A673 (cell line): ENCODE results near the gene FAM83F. TPM values are rescaled to one million over a fixed set of nuclear protein-coding genes. Genes with fewer than 3 reads are reported as not detected.

Experiments used
- BruUV-seq: library from RNA; stranded (reverse); fragments of 400-500 nt; replicated peaks from 2 replicates; lab custom pipeline; 2021; lab: Mats Ljungman, UMichigan
- CTCF ChIA-PET: fragments of 300-600 bp; sonication (Branson Sonifier 250); formaldehyde crosslinking; loops from one replicate; lab custom pipeline; 2022; ENCODE audit warnings: antibody characterized with exemption; lab: Charles Lee
- POLR2A ChIA-PET: fragments of 300-600 bp; sonication (Branson Sonifier 250); formaldehyde crosslinking; loops from one replicate; lab custom pipeline; 2022; ENCODE audit warnings: antibody characterized with exemption; ENCODE audit not compliant: low non-redundant PET; lab: Charles Lee
- DNase-seq: peaks from one replicate; pipeline ENCODE4 v3.0.0-alpha.2; 2015; ENCODE audit warnings: low spot score
- H3K27ac ChIP-seq: fragments of 200-600 bp; sonication (generic); 2 replicates; pipeline ENCODE4 v1.5.1; 2016; ENCODE audit warnings: mixed run types, low read depth, mild to moderate bottlenecking, mixed read lengths, antibody characterized with exemption, low read length; ENCODE audit not compliant: poor library complexity, severe bottlenecking
- H3K27me3 ChIP-seq: fragments of 200-600 bp; sonication (generic); replicated peaks from 2 replicates; pipeline ENCODE4 v1.6.1; 2017; ENCODE audit warnings: mixed run types, low read depth, mild to moderate bottlenecking, mixed read lengths, antibody characterized with exemption, low read length; ENCODE audit not compliant: insufficient read depth, poor library complexity
- H3K36me3 ChIP-seq: fragments of 200-600 bp; sonication (generic); 2 replicates; pipeline ENCODE4 v1.6.1; 2016; ENCODE audit warnings: mixed run types, mild to moderate bottlenecking, mixed read lengths, antibody characterized with exemption, low read length; ENCODE audit not compliant: insufficient read depth, poor library complexity, severe bottlenecking
- H3K4me1 ChIP-seq: fragments of 200-600 bp; sonication (generic); 2 replicates; pipeline ENCODE4 v1.6.1; 2017; ENCODE audit warnings: mixed run types, mild to moderate bottlenecking, mixed read lengths, antibody characterized with exemption, low read length; ENCODE audit not compliant: insufficient read depth, poor library complexity, severe bottlenecking
- H3K4me3 ChIP-seq: fragments of 200-600 bp; sonication (generic); 2 replicates; pipeline ENCODE4 v1.5.1; 2016; ENCODE audit warnings: low read depth, mixed run types, mild to moderate bottlenecking, mixed read lengths, low read length; ENCODE audit not compliant: poor library complexity, severe bottlenecking
- H3K9me3 ChIP-seq: fragments of 200-600 bp; sonication (generic); 2 replicates; pipeline ENCODE4 v1.6.1; 2016; ENCODE audit warnings: mixed run types, low read depth, mild to moderate bottlenecking, mixed read lengths, antibody characterized with exemption, low read length; ENCODE audit not compliant: poor library complexity, severe bottlenecking
- EZH2 ChIP-seq: fragments of 200-600 bp; sonication (generic); IDR thresholded peaks from 2 replicates; pipeline ENCODE4 v1.6.1; 2017; ENCODE audit warnings: borderline replicate concordance, low read depth, mild to moderate bottlenecking, mixed read lengths, antibody characterized with exemption, low read length; ENCODE audit not compliant: poor library complexity, severe bottlenecking
- intact Hi-C: fragments of 100-400 bp; cut with micrococcal nuclease; formaldehyde crosslinking; loops from one replicate; pipeline ENCODE4 v1.10.0; 2022; ENCODE audit not compliant: unreplicated experiment
- total RNA-seq: library from RNA; stranded (reverse); gene quantifications from 2 replicates; pipeline ENCODE4 v1.2.3, GENCODE V29; 2021
- TF ChIP-seq, protein P1 (sequence below): fragments of 300-800, 200-600 bp; sonication (generic); conservative IDR thresholded peaks from 2 replicates; pipeline ENCODE4 v1.5.1; 2017; ENCODE audit warnings: low read depth, mild to moderate bottlenecking, antibody characterized with exemption, low read length, moderate library complexity, mixed read lengths

The FAM83F gene
- total RNA-seq, 1 experiment from 2014 or later: not detected

DNA sequence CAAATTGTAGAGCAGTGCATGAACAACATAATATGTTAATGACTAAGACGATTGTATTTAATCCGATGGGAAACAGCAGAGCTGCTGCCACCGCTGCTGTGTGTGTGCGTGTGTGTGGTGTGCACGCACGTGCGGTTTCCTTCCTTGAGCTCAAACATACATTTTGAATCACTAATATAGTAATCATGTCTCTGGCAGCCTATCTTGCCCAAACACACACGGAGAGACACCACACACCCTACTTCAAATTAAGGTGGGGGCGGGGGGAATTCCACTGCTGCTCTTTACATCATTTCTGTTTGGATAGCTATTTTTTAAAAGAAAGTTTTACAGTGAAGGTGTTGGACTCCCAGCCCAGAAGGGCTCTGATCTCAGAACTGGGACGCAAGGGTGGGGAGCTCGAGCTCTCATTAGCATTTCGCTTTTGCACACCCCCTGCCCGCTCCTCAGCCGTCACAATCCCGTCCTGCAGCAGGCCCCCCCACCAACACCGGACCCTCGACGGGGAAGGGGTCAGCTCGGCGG, 651 bp upstream of the FAM83F start:
- Histone ChIP-seq H3K36me3 (no peaks in the 10 kb centered on the region), H3K27ac (no peak overlapping the region), H3K4me1 (no peaks in the 10 kb centered on the region), H3K27me3 (no peaks in the 10 kb centered on the region), H3K4me3 (no peak overlapping the region), H3K9me3 (no peaks in the 10 kb centered on the region)
- intact Hi-C loops: no loop called here
- ChIA-PET CTCF (no interaction called here), POLR2A (interaction anchor here (0.6 kb wide), 1 partner anchor 445 kb away, joined by 5 read pairs; no protein-coding TSS in a partner anchor)
- no TSS peak for BruUV-seq
- DNase-seq: no peak
- no peak for TF ChIP-seq EZH2
- TF ChIP-seq, protein P1, sequence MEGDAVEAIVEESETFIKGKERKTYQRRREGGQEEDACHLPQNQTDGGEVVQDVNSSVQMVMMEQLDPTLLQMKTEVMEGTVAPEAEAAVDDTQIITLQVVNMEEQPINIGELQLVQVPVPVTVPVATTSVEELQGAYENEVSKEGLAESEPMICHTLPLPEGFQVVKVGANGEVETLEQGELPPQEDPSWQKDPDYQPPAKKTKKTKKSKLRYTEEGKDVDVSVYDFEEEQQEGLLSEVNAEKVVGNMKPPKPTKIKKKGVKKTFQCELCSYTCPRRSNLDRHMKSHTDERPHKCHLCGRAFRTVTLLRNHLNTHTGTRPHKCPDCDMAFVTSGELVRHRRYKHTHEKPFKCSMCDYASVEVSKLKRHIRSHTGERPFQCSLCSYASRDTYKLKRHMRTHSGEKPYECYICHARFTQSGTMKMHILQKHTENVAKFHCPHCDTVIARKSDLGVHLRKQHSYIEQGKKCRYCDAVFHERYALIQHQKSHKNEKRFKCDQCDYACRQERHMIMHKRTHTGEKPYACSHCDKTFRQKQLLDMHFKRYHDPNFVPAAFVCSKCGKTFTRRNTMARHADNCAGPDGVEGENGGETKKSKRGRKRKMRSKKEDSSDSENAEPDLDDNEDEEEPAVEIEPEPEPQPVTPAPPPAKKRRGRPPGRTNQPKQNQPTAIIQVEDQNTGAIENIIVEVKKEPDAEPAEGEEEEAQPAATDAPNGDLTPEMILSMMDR: no peak

DNA sequence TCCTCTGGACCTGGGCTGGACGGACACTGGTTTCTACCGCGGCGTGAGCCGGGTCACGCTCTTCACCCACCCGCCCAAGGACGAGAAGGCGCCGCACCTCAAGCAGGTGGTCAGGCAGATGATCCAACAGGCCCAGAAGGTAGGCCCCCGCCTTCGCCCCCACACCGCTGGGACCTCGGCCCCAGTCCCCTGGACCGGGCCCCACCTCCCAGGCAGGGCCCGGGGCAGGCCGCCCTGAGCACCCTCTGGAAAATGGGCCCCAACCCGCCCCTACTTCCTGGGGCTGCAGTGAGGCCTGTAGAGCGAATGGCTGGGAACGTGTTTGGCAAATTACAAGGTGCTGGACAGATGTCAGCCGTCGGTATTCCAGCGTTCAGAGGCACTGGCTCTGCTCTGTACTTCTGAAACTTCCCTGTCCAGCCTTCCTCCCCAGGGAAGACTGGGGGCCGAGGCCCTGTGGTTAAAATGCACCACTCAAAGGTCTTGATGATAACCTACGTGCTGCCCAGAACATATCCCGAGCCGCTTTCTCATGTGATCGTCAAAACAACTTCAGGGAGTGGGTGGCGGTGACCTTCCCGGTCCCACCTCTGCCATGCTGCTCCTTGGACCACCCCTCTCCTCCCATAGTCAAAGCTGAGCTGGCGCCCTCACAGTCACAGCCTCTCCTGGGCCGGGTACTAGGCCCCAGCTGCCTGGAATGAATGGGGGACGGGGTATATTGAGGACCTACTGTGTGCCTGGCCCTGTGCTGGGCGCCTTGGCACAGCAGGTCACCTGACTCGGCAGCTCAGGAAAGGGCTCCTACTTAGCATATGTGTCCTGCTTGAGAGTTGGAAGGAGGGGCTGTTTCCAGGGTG, 869 bp downstream of the FAM83F start:
- Histone ChIP-seq H3K27me3 (no peaks in the 10 kb centered on the region), H3K9me3 (no peaks in the 10 kb centered on the region), H3K4me1 (no peaks in the 10 kb centered on the region), H3K27ac (no peak overlapping the region), H3K36me3 (no peaks in the 10 kb centered on the region), H3K4me3 (no peak overlapping the region)
- no TSS peak for BruUV-seq
- CTCF ChIA-PET: no interaction called here
- intact Hi-C loops: no loop called here
- TF ChIP-seq, protein P1: no peak
- TF ChIP-seq EZH2: no peak
- DNase-seq: no peak
- POLR2A ChIA-PET: interaction anchor here (0.6 kb wide), 1 partner anchor 8 kb away, joined by 3 read pairs; no protein-coding TSS in a partner anchor

DNA sequence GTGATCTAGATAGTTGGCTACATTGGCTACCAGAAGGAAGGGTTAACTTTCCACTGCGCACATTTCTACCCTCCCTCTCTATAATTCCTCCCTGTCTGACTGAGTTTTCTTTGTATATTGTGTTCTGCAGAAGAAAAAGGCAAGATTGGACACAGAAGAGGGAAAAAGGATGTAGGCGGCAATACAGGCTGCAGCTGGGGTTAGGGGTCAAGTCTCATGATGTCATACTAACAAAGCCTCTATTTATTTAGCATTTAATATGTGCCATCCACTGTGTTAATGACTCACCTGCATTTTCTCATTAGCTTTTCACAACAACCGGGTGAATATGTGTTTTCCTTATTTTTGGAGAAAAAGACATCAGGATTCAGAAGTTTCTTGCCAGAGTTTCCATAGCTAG, 2.0 kb downstream of the FAM83F start:
- BruUV-seq: no TSS peak
- DNase-seq: no peak

More for the DNA sequence above, 2.0 kb downstream of the FAM83F start:
- H3K36me3 ChIP-seq: no peaks in the 10 kb centered on the region
- ChIA-PET POLR2A (interaction anchor here (0.6 kb wide), 1 partner anchor 443 kb away, joined by 3 read pairs; no protein-coding TSS in a partner anchor), CTCF (no interaction called here)
- H3K27ac ChIP-seq: no peak overlapping the region
- TF ChIP-seq, protein P1: no peak
- no peak for TF ChIP-seq EZH2
- no peaks in the 10 kb centered on the region for H3K4me1 ChIP-seq
- no peaks in the 10 kb centered on the region for H3K27me3 ChIP-seq
- no peak overlapping the region for H3K4me3 ChIP-seq
- intact Hi-C loops: no loop called here
- no peaks in the 10 kb centered on the region for H3K9me3 ChIP-seq
